Neural crest cell (in vitro differentiated cells): Measurements from ENCODE around the gene SLC2A6. TPM values are rescaled to one million over a fixed set of nuclear protein-coding genes. Genes with fewer than 3 reads are reported as not detected.

Experiments
- DNase-seq: peaks from one replicate; pipeline ENCODE4 v3.0.0; 2021; ENCODE audit warnings: low read depth, mixed read lengths, low spot score
- H3K27ac Mint-ChIP-seq: one replicate; pipeline ENCODE4 v1.8.0; 2021; ENCODE audit warnings: mild to moderate bottlenecking, mixed read lengths; ENCODE audit not compliant: unreplicated experiment
- H3K27me3 Mint-ChIP-seq: 2 replicates; pipeline ENCODE4 v1.8.0; 2021; ENCODE audit warnings: low read depth, mild to moderate bottlenecking, mixed read lengths
- H3K36me3 Mint-ChIP-seq: 2 replicates; pipeline ENCODE4 v1.8.0; 2021; ENCODE audit warnings: low read depth, mild to moderate bottlenecking, mixed read lengths
- H3K4me1 Mint-ChIP-seq: 2 replicates; pipeline ENCODE4 v1.8.0; 2021; ENCODE audit warnings: mixed read lengths
- H3K4me3 Mint-ChIP-seq: one replicate; pipeline ENCODE4 v1.8.0; 2021; ENCODE audit warnings: mild to moderate bottlenecking, mixed read lengths
- H3K9me3 Mint-ChIP-seq: 2 replicates; pipeline ENCODE4 v1.8.0; 2021; ENCODE audit warnings: mixed read lengths
- CTCF ChIP-seq: fragments of 200-600 bp; sonication (generic); conservative IDR thresholded peaks from 2 replicates; pipeline ENCODE4 v1.5.0; 2021; ENCODE audit warnings: antibody characterized with exemption, mild to moderate bottlenecking
- total RNA-seq: library from RNA; stranded (reverse); gene quantifications from 2 replicates; pipeline ENCODE4 v1.2.1, GENCODE V29; 2021

Gene SLC2A6
- total RNA-seq, 1 donor from 2014 or later: 29.0 TPM

GRCh38 chr9:133437753-133438531, 41.0 kb downstream of the SLC2A6 start:
- DNase-seq: no peak
- Mint-ChIP-seq H3K4me1 (no peaks in the 10 kb centered on the region), H3K27me3 (no peaks in the 10 kb centered on the region), H3K9me3 (no peaks in the 10 kb centered on the region), H3K4me3 (no peak overlapping the region), H3K36me3 (no peaks in the 10 kb centered on the region), H3K27ac (no peak overlapping the region)
- TF ChIP-seq CTCF: no peak

- no peaks in the 10 kb centered on the region for H3K27me3 Mint-ChIP-seq
- no peak overlapping the region for H3K4me3 Mint-ChIP-seq
- TF ChIP-seq CTCF: no peak
- DNase-seq: no peak
- H3K9me3 Mint-ChIP-seq: no peaks in the 10 kb centered on the region
- H3K27ac Mint-ChIP-seq: no peak overlapping the region
- no peaks in the 10 kb centered on the region for H3K4me1 Mint-ChIP-seq
- H3K36me3 Mint-ChIP-seq: no peaks in the 10 kb centered on the region
Observed at GRCh38 chr9:133436681-133437080, 42.2 kb downstream of the SLC2A6 start.

GRCh38 chr9:133433351-133433843, 45.5 kb downstream of the SLC2A6 start:
- Mint-ChIP-seq H3K27me3 (peaks cover 16% of the 10 kb centered on the region), H3K4me1 (no peaks in the 10 kb centered on the region), H3K9me3 (no peaks in the 10 kb centered on the region), H3K4me3 (no peak overlapping the region), H3K36me3 (no peaks in the 10 kb centered on the region), H3K27ac (no peak overlapping the region)
- DNase-seq: no peak
- no peak for TF ChIP-seq CTCF

GRCh38 chr9:133430244-133430643, 48.7 kb downstream of the SLC2A6 start:
- no peak for DNase-seq
- H3K36me3 Mint-ChIP-seq: peaks cover 6% of the 10 kb centered on the region
- H3K4me1 Mint-ChIP-seq: no peaks in the 10 kb centered on the region
- H3K27ac Mint-ChIP-seq: no peak overlapping the region
- no peaks in the 10 kb centered on the region for H3K9me3 Mint-ChIP-seq
- peak overlapping the region; percentile 22 for H3K4me3 Mint-ChIP-seq
- no peak for TF ChIP-seq CTCF
- peaks cover 40% of the 10 kb centered on the region for H3K27me3 Mint-ChIP-seq

GRCh38 chr9:133429641-133430161, 49.2 kb downstream of the SLC2A6 start:
- H3K4me1 Mint-ChIP-seq: no peaks in the 10 kb centered on the region
- DNase-seq: peak; percentile 45
- peak; percentile 62 for TF ChIP-seq CTCF
- peaks cover 6% of the 10 kb centered on the region for H3K36me3 Mint-ChIP-seq
- H3K27me3 Mint-ChIP-seq: peaks cover 40% of the 10 kb centered on the region
- no peak overlapping the region for H3K27ac Mint-ChIP-seq
- H3K4me3 Mint-ChIP-seq: no peak overlapping the region
- H3K9me3 Mint-ChIP-seq: no peaks in the 10 kb centered on the region
